Measurements from ENCODE around the gene SPEN. TPM values are rescaled to one million over a fixed set of nuclear protein-coding genes. Genes with fewer than 3 reads are reported as not detected.

SPEN gene
- total and polyA plus RNA-seq, 10 of the 15 experiments (the other 5 are each of a cell fraction or from before 2014, with no cell fraction given): 5.2 to 58.7 (median 20.1) TPM

GRCh38 chr1:15962671-15963362, 115.3 kb downstream of the SPEN start (continued):
- TF ChIP-seq MLLT1 (IDR thresholded peaks at IDR 0.05): no peak
- TF ChIP-seq, protein P1, sequence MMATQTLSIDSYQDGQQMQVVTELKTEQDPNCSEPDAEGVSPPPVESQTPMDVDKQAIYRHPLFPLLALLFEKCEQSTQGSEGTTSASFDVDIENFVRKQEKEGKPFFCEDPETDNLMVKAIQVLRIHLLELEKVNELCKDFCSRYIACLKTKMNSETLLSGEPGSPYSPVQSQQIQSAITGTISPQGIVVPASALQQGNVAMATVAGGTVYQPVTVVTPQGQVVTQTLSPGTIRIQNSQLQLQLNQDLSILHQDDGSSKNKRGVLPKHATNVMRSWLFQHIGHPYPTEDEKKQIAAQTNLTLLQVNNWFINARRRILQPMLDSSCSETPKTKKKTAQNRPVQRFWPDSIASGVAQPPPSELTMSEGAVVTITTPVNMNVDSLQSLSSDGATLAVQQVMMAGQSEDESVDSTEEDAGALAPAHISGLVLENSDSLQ (IDR thresholded peaks at IDR 0.05): no peak
- TF ChIP-seq ZBTB11 (CRISPR knock-in tag; IDR thresholded peaks at IDR 0.05): no peak
- TF ChIP-seq MYC (IDR thresholded peaks at IDR 0.05; ENCODE audit: insufficient read depth, insufficient read length, insufficient replicate concordance, low read length, severe bottlenecking): no peak
- no peak for TF ChIP-seq RFX5 (IDR thresholded peaks at IDR 0.05; ENCODE audit: low read depth, low read length)
